DLD1 (cell line): ENCODE measurements around the gene TSC22D3.
"Not testable (repeated sequence)": the region's sequence is repeated elsewhere in the genome, so short reads cannot be mapped to it uniquely, and the experiment has no call there.

Experiments used
- in situ Hi-C: cut with HindIII; loops from 2 replicates; pipeline ENCODE4 v1.10.0; 2017; ENCODE audit warnings: low sequenced_read_pairs

The TSC22D3 gene

GRCh38 chrX:107775734-107776511 lies at the start of gene TSC22D3:
Gene TSC22D3 (minus strand): TSS chrX:107775787. CDS start chrX:107775419, 368 bp downstream.
- in situ Hi-C loops = no loop called here

- in situ Hi-C loops = no loop called here
These were observed 47.9 kb upstream of the TSC22D3 start for GRCh38 chrX:107823456-107823855.

GRCh38 chrX:107823042-107823441 lies 47.5 kb upstream of the TSC22D3 start:
- in situ Hi-C loops = no loop called here

GRCh38 chrX:107818900-107819521 lies 43.4 kb upstream of the TSC22D3 start:
- in situ Hi-C loops = no loop called here

DNA sequence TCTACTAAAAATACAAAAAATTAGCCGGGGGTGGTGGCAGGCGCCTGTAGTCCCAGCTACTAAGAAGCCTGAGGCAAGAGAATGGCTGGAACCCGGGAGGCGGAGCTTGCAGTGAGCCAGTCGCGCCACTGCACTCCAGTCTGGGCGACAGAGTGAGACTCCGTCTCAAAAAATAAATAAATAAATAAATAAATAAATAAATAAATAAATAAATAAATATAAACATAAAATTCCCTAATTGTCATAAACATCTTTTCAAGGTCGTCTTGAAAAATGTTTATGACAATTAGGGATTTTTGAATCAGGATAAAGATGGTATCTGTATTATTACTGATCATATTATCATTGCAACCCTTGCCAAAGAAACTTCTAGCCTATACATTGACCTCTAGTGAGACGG lies 34.5 kb upstream of the TSC22D3 start:
- in situ Hi-C loops = not testable (repeated sequence)

DNA sequence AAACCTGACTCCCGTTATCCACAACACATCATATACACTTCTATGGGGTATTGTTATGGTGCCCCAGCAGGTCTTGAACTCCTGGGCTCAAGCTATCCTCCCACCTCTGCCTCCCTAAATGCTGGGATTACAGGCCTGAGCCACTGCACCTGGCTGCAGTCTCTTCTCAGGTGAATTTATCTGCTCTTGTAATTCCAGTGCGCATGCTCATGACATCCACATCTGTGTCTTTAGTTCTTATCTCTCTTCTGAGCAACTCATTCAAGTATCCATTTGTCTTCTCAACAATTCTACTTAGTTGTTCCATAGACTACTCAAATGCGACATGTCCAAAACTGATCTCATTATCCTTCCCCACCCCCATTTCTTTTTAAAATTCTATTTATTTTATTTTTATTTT lies 29.6 kb upstream of the TSC22D3 start:
- in situ Hi-C loops = no loop called here

DNA sequence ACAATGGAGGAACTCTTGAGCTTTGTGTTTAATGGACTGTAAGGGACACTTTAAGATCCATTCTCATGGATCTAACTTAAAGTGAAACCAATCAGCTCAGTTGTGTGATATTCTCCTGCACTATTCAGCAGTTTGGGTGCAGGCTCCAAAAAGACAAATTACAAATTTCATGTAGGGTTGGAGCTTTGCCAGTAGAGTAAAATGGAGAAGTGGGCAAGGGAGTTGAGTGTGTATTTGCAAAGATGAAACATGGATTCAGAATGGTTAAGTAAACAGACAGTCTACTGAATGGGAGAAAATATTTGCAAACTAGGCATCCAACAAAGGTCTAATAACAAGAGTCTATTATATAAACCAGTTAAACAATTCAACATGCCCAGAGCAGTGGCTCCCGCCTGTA lies 28.8 kb upstream of the TSC22D3 start:
- in situ Hi-C loops = no loop called here

DNA sequence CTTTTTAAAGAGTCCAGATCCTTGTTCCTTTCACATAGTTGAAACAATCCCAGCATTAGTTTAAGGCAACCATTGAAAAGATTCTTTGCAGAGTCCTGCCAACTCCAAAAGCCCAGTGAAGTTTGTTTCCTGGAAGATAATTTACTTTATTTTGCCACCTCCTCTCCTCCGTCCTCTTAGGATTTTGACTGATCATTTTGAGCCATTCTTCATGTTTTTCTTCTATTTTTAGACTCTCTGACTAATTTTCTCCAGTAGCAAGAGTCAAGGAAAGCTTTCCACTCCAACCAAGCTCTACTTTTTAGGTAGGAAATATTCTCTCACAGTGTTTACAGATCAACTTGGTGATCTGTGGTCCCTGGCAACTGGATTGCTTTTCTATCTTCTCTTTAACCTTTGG lies 12.2 kb upstream of the TSC22D3 start:
- in situ Hi-C loops = no loop called here

DNA sequence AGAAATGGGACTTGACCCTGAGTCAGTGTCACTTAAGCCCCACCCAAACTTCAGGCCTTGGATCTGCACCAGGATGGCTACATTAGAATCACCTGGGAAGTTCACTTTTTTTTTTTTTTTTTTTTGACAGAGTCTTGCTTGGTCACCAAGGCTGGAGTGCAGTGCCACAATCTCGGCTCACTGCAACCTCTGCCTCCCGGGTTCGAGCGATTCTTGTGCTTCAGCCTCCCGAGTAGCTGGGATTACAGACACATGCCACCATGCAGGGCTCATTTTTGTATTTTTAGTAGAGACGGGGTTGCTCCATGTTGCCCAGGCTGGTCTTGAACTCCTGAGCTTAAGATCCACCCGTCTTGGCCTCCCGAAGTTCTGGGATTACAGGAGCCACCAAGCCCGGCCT lies 4.9 kb upstream of the TSC22D3 start:
- in situ Hi-C loops = no loop called here

- in situ Hi-C loops = no loop called here
These were observed 1.9 kb upstream of the TSC22D3 start, which contains the start of gene NCBP2L for GRCh38 chrX:107777536-107777832. Gene NCBP2L (plus strand): TSS chrX:107777733. CDS start chrX:107794221, 16,488 bp downstream.

GRCh38 chrX:107776649-107777535 lies 1.3 kb upstream of the TSC22D3 start:
- in situ Hi-C loops = no loop called here

- in situ Hi-C loops = no loop called here
These were observed 420 bp downstream of the TSC22D3 start for GRCh38 chrX:107775000-107775733.

- in situ Hi-C loops = no loop called here
These were observed 1.6 kb downstream of the TSC22D3 start for GRCh38 chrX:107773906-107774435.

GRCh38 chrX:107773206-107773605 lies 2.4 kb downstream of the TSC22D3 start:
- in situ Hi-C loops = no loop called here

- in situ Hi-C loops = no loop called here
These were observed 5.8 kb downstream of the TSC22D3 start for GRCh38 chrX:107769581-107770317.

DNA sequence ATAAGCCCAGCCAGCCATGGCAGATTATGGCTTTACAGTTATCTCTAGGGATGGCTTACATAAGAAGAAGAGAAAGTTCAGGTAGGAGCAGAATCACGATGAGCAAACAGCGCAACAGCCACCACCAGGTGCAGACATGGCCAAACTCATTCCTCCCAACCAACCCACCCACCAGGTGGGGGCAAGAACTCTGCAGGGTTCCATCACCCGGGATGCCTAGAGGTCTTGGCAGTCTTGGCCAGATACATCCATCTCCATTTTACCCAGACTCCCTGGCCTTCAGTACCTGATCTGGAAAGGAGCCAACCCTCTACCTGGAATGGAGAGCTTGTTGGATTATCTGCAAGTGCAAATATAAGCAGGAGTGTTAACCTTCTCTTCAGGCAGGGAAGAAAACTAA lies 7.5 kb downstream of the TSC22D3 start:
- in situ Hi-C loops = no loop called here

- in situ Hi-C loops = no loop called here
These were observed 9.0 kb downstream of the TSC22D3 start for GRCh38 chrX:107766470-107767150.

DNA sequence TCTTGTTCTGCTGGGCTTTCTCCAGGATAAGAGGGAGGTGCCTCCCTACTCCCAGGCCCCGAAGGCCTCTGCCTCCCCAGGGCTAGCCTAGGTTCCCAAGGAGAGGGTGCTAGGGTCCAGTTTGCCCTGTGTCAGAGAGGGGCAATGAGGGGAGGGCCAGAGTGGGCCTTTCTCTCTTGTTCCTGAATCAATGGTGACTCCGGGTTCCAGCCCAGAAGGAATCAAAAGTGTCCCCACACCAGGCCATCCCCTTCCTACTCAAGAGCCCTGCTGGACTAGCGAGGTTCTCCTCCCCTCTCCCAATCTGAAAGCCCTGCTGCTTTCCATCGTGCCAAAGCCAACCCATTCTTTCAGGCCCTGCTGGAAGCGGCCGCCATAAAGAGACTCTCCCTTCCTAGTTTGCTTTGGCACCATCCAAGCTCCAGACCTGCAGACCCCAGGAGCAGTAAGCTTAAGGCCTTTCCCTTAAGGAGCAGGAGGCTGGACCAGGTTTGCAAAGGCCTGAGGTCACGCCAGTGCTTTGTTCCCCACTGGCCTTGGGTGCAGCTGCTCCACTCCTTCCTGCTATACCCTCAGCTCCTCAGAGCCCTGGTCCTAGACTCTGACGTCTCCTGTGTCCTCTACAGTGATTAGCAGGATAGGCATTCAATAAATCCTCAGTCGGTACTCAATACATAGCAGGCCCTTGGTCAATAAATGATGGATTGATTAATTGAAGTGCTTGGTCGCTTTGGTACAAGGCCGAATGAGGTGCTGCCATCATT lies 10.6 kb downstream of the TSC22D3 start:
- in situ Hi-C loops = no loop called here

DNA sequence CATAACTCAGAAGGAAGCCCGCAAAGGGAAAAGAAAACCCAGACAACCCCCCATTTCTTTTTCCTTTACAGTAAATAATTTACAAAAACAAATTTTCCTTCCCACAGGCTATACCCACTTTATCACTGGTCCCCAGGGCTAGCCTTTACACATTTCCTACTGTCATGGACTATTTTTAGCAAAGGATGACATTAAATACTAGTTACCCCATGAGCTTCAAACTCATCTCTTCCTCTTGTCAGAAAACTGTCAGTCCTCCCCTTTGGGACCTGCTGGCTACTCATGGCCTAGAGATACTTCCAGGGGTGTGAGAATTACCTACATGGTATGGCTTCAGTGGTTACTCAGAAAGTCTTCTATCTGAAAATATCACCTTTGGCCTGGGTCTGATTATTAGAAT lies 11.9 kb downstream of the TSC22D3 start:
- in situ Hi-C loops = no loop called here
